Suprapubic skin (tissue), 4 donors: Measurements from ENCODE around the gene AEBP1.

Source experiments
- CTCF ChIP-seq, 2 donors: fragments of 200-600 bp in 1 of 2; fragments of 450-650 bp in 1 of 2; sonication (generic) in 1 of 2; IDR thresholded peaks; one replicate each; pipeline ENCODE4 v1.5.1; 2016 to 2019; ENCODE audit warnings: antibody characterized with exemption in 2 of 2, mild to moderate bottlenecking in 1 of 2, moderate library complexity in 1 of 2
- EP300 ChIP-seq: sonication (generic); formaldehyde crosslinking; IDR thresholded peaks from one replicate; pipeline ENCODE4 v1.6.1; 2017; ENCODE audit warnings: antibody characterized with exemption
- POLR2A ChIP-seq, 2 donors: fragments of 450-650 bp; IDR thresholded peaks; one replicate each; pipeline ENCODE4 v1.6.1; 2017; ENCODE audit warnings: antibody characterized with exemption in 2 of 2, mild to moderate bottlenecking in 2 of 2, moderate library complexity in 2 of 2
- POLR2AphosphoS5 ChIP-seq, 3 donors: sonication (generic); formaldehyde crosslinking; IDR thresholded peaks; one replicate each; pipeline ENCODE4 v1.6.1; 2017; ENCODE audit warnings: antibody characterized with exemption in 3 of 3

- TF ChIP-seq POLR2AphosphoS5 (IDR thresholded peaks at IDR 0.05) = no peak
- no peak for TF ChIP-seq CTCF (IDR thresholded peaks at IDR 0.05)
- no peak for TF ChIP-seq EP300
- no peak for TF ChIP-seq POLR2A (IDR thresholded peaks at IDR 0.05)
Observed at GRCh38 chr7:44143646-44144250, 39.6 kb downstream of the AEBP1 start.
